Forelimb muscle (tissue), 1 donor: ENCODE results near the gene PHF20. TPM values are rescaled to one million over a fixed set of nuclear protein-coding genes. Genes with fewer than 3 reads are reported as not detected.
"Not testable (repeated sequence)": the region's sequence is repeated elsewhere in the genome, so short reads cannot be mapped to it uniquely, and the experiment has no call there.

Source experiments
- DNase-seq: peaks from one replicate; pipeline ENCODE4 v3.0.0-alpha.2; 2013; ENCODE audit warnings: low read depth
- polyA plus RNA-seq: library from polyadenylated mRNA; unstranded; fragments of 120-200 nt; gene quantifications from one replicate; pipeline ENCODE4 v1.2.1, GENCODE V29; 2013; ENCODE audit not compliant: insufficient read length

Gene PHF20
- 25.9 TPM for polyA plus RNA-seq

- peak; percentile 80 for DNase-seq
Measured at GRCh38 chr20:35771689-35772562, at the start of gene PHF20. PHF20 (plus strand) TSS chr20:35772015; CDS start chr20:35801523, 29,508 bp downstream.

GRCh38 chr20:35723275-35723639 lies 48.6 kb upstream of the PHF20 start:
- not testable (repeated sequence) for DNase-seq

- not testable (repeated sequence) for DNase-seq
Measured at GRCh38 chr20:35723652-35724320, 48.0 kb upstream of the PHF20 start.

- no peak for DNase-seq
Measured at GRCh38 chr20:35724321-35725230, 47.2 kb upstream of the PHF20 start.

- DNase-seq = no peak
Measured at GRCh38 chr20:35726842-35727711, 44.7 kb upstream of the PHF20 start.

DNA sequence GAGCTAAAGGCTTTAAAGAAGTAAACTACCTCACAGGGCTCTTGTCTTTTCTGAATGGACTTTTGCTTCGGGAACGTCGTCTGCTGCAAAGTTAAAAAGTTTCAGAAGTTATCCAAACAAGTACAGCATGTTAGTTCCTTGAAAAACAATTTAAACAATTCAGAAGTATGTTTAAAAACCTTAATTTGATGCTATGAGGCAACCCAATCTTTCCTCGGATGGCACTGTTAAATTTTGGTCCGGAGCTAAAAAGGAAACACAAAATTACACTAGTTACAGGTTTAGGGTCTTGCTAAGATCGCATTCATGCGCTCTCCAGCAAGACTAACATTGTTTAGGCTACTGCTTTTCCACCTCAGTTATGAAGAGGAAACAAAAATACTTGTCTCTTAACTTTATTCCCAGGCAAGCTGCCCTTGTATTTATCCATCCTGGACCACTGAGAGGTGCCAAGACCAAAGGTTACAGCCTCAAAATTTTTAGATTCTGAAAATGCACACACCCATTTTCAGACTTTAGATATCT lies 42.5 kb upstream of the PHF20 start:
- DNase-seq = no peak

DNA sequence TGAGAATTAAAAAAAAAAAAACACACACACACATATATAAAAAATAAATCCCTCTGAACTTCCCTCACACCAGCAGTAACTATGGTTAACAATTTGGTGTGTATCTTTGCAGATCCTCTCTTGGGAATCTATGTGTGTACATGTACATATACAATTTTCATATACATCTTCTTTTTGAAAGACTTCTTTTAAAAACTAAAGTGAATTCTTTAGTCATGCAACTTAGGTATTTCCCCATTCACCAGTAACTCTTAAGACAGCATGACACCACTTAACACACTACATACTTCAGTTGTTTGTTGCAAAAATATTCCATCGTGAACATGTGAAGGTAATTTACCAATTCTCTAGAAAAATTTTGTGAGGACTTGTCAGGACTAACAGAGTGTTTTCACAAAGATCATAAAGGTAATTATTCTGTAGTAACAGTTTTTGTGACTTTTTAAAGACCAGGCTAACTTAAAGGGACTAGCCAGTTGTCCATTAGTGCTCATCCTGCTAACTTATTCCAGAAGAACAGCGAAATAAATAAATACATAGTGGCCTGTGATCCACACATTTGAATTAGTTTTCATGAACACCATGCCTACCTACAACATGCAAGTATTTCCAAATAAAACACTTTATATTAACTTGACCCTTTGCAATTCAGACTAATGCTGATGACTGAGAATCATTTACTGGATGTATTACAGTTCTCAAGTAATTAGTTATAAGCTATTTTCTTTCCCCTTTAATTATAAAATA lies 41.8 kb upstream of the PHF20 start:
- DNase-seq = no peak

GRCh38 chr20:35730583-35731468 lies 41.0 kb upstream of the PHF20 start:
- DNase-seq = no peak

- no peak for DNase-seq
Measured at GRCh38 chr20:35731469-35731788, 40.4 kb upstream of the PHF20 start.

DNA sequence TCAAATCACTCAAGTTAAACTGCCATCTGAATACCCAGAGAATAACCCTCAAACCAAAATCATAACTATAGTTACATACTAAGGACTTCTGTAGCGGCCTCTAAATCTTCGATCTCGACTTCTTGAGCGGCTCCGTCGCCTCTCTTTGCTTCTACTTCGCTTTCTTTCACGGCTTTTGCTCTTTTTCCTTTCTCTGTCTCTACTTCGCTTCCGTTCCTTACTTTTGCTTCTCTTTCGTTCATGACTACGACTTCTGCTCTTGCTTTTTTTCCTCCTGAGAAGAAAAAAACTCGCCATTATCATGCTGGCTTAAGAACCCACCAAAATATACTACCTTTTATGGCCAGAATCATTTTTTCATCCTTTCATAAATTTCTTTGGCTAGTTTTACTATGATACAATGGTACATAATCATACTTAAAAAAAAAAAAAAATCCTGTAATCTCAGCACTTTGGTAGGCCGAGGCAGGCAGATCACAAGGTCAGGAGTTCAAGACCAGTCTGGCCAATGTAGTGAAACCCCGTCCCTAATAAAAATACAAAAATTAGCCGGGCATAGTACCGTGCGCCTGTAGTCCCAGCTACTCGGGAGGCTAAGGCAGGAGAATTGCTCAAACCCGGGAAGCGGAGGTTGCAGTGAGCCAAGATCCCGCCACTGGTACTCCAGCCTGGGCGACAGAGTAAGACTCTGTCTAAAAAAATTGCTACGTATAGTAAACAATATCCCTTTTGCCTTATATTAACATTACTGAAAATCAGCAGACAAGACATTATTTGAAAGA lies 39.8 kb upstream of the PHF20 start:
- DNase-seq = no peak

GRCh38 chr20:35732644-35732982 lies 39.2 kb upstream of the PHF20 start:
- no peak for DNase-seq

DNA sequence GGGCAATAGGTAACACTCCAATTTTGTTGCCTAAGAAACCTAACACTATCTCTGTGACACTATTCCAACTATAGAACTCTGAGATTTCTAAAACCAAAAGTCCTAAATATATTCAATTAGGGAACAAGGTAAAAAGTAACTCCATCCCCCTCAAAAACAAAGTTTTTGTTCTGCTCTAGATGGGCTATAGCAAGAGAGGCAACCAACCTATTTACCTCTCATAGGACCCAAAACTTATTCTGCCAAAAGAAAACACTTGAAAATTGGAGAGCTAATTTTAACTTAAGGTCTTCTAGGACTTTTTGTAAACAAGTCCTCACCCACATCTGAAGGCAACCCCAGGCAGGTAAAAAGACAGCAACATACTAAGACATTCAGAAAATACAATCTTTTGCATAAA lies 37.4 kb upstream of the PHF20 start:
- no peak for DNase-seq

DNA sequence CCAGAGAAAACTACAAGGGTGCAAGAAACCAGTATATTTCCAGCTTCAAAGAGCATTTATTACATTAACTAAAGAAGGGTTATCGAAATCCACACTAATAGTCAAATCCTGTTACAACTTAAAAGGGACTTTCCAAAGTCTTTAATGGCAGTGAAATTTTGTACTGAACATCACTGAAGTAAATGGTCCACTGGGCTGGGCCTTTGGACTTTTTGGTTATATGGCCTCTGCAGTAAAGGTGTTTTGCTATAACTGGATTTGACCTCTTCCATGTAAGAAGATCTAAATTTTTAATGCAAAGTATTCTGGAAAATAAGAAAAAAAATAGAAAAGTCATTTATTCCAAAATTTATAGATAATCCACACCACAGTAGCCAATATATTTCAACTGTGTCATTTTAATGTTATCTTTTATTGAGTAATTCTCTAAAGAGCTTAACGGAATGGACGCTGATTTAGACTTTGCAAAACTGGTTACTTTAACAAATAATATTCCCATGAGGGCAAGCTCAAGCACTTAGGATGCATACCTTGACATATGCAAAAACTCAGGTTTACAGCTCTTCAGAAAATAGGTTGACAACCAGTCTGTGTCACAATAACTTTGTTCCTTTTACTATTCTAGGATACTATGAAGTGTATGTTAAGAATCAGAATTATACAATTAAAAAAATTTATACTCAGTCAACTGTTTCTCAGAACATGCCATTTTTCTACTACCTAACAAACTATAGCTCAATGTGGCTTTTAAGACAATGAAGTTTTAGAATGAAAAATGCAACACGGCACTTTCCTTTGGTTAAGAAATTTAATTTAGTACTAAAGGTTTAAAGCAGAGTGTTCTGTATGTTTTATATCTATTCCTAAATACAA lies 36.8 kb upstream of the PHF20 start:
- no peak for DNase-seq

DNA sequence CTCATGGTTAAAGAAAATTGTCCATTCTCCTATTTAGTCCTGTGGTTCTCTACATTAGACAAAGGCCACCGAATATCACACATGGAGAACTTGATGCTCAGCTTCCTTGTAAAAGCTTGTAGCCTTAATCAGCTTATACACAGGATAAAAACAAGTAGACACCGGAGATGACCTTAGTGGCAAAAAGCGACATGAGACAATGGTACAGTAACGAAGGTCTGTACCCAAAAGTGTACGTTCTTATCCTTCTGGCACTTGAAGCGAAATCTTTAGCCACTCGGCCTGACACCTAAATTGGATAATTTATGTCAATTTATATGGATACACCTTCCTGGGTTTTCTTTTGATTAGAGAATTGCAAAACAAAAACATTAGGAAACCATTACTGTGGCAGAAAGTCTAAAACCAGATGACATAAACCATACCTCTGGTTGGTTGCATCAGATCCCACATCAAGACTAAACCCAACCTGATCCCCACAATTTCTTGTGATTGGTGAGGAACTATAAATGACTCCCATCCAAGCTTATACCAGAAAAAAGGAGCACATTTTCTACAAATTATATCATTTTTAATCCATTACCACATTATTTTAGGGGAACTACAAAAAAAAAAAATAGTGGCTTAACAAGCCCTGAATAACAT lies 35.9 kb upstream of the PHF20 start:
- DNase-seq = no peak

GRCh38 chr20:35737865-35738333 lies 33.9 kb upstream of the PHF20 start:
- no peak for DNase-seq

DNA sequence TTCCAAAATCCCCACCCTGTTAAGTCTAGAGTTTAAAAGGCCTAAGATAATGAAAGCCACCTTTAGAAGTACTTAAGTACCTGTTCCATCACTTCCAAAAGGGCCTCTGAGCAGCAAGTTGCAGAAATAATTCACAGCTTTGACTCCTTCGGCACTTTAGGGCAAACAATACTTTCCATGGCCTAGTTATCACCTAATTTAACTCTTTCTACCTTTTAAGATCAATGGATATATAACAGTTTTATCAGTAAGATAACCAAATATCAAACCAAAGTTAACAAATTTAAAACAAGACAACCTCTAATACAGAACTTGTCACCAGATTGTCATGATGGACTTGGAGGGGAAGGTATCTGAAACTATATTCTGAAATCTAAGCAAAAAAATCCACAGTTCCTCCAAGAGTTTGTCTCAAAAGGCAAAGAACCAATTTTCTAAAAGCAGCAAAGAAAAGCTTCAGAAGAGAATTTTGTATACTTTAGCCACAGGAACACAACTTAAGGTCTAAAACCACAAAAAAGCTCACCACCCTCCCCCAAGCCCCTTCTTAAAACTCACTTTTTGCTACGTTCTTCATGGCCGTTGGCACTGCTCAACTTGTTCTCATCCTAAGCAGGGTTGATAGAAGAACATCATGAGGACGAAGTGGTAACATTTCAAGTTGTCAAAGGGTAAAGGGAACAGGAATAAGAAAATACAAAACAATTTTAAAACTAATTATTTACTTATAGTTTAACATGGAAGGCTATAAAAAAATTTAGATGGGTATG lies 33.2 kb upstream of the PHF20 start:
- DNase-seq = no peak
